ENCODE measurements around the gene SLC52A3.

SLC52A3 gene

GRCh38 chr20:710780-711450 is 57.4 kb downstream of the SLC52A3 start:
- Histone ChIP-seq H3K36me3 (ENCODE audit: insufficient read depth, low read length) (no peaks in the 10 kb centered on the region), H3F3A (ENCODE audit: low read depth) (no peaks in the 10 kb centered on the region), H2AFZ (ENCODE audit: low read length) (no peak overlapping the region), H3K9me2 (replicated peaks; ENCODE audit: low read depth, low read length) (no peaks in the 10 kb centered on the region), H3K9me3 (ENCODE audit: insufficient read depth, low read depth, low read length) (peaks cover 7% of the 10 kb centered on the region), H3K9ac (ENCODE audit: low read depth, low read length, poor library complexity, severe bottlenecking) (no peak overlapping the region), H3K4me1 (ENCODE audit: insufficient read depth, low read length, poor library complexity, severe bottlenecking) (no peaks in the 10 kb centered on the region), H3K4me3 (ENCODE audit: low read length, poor library complexity, severe bottlenecking) (no peak overlapping the region), H3K79me2 (ENCODE audit: insufficient read depth, low read length) (no peaks in the 10 kb centered on the region), H3K27me3 (ENCODE audit: insufficient read depth, low read length, poor library complexity, severe bottlenecking) (no peaks in the 10 kb centered on the region), H4K20me1 (ENCODE audit: insufficient read depth, low read length, poor library complexity, severe bottlenecking) (no peaks in the 10 kb centered on the region), H3K4me2 (ENCODE audit: low read depth, low read length, poor library complexity, severe bottlenecking) (no peak overlapping the region)
- no peak for TF ChIP-seq EZH2phosphoT487 (IDR thresholded peaks at IDR 0.05; ENCODE audit: borderline replicate concordance)
- no peak for TF ChIP-seq CTCF (conservative IDR thresholded peaks at IDR 0.05; ENCODE audit: low read length)
